GM19397 (cell line): ENCODE measurements around the gene LMO7.
"Not testable (repeated sequence)": the region's sequence is repeated elsewhere in the genome, so short reads cannot be mapped to it uniquely, and the experiment has no call there.

Source experiments
- ATAC-seq: cut with Tn5 transposase; IDR thresholded peaks from one replicate; pipeline ENCODE4 v1.9.1; 2021; ENCODE audit warnings: mild to moderate bottlenecking, moderate library complexity; ENCODE audit not compliant: unreplicated experiment

LMO7 gene

DNA sequence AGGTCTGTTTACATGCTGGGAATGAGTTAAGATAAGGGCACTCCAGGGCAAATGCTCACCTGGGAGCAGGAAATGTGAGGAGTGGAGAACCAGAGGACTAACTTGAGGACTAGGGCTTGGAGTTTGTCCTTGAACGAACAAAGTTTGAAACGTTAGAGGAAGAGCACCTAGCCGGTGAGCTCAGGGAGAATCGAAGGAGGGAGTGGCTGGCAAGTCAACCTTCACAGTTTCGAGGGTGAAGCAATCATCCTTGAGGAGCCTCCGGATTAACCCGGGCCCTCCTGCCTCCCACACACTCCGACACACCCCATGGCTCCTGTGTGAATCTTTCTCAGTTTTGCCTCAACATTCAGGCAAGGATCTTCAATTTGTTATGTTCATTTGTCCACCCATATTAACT is 58.6 kb downstream of the LMO7 start:
- no peak for ATAC-seq

DNA sequence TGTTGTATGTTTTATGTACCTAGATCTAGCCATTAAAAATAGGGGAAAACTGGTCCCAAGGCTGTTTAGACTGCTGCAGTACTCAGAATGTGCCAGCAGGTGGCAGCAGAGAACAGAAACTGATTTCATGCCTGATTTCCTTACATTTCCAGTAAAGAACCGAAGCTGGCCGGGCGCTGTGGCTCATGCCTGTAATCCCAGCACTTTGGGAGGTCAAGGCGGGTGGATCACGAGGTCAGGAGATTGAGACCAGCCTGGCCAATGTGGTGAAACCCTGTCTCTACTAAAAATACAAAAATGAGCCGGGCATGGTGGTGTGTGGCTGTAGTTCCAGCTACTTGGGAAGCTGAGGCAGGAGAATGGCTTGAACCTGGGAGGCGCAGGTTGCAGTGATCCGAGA is 59.8 kb downstream of the LMO7 start:
- not testable (repeated sequence) for ATAC-seq

DNA sequence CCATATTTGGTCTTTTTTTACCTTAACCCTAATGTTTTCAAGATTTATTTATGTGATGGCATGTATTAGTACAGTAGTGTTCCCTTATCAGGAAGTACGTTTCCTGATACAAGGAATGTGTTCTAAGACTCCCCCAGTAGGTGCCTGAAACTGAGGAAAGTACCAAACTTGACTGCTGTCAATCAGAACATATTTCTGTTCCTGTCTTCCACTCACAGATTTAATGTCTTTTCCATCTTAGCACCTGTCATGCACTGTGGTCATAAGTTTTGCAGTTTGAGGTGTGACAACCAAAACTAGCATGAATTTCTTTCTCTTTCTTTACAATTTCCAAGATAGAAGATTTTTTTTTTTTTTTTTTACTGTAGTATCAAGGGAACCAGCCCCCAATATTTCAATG is 62.9 kb downstream of the LMO7 start:
- ATAC-seq = no peak

DNA sequence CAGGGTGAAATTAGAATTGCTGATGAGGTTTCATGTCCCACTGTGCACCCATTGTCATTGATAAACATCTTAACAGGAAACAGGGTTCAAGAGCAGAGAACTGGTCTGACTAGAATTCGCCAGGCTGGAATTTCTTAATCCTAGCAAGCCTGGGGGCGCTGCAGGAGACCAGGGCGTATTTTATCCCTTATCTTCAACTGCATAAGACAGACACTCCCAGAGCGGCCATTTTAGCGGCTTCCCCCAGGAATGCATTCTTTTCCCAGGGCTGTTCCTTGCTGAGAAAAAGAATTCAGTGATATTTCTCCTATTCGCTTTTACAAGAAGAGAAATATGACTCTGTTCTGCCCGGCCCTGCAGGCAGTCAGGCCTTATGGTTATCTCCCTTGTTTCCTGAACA is 63.6 kb downstream of the LMO7 start:
- ATAC-seq = not testable (repeated sequence)

DNA sequence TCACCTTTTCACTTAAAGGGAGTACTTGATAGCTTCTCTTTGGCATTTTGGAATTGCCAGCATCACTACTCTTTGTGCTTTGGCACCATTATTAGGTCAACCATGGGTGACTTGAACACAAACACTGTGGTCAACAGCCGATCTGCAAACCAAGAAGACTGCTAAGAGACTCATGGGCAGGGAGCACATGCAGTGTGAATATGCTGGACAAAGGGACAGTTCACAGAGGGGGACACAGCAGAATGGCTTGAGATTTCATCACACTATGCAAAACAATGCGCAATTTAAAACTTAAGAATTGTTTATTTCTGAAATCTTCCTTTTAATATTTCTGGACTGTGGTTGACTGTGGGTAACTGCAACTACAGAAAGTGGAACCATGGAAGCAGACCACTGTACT is 64.4 kb downstream of the LMO7 start:
- ATAC-seq = no peak

DNA sequence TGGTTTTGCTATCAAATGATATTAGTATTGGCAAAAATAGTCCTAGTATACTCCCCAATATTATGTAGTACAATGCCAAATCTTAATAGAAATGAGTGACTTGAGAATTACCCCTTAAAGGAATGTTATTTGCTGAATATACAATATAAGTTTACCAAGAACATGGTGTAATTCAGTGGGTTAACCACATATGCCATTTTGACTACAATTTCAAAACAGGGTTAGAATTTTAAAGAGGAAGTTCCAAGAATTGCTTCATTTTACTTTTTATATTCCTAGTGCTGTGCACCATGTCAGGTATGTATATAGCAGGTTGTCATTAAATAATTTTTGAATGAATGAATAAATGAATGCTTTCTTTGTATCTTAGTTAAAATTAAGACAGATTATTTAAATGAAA is 66.3 kb downstream of the LMO7 start:
- no peak for ATAC-seq

DNA sequence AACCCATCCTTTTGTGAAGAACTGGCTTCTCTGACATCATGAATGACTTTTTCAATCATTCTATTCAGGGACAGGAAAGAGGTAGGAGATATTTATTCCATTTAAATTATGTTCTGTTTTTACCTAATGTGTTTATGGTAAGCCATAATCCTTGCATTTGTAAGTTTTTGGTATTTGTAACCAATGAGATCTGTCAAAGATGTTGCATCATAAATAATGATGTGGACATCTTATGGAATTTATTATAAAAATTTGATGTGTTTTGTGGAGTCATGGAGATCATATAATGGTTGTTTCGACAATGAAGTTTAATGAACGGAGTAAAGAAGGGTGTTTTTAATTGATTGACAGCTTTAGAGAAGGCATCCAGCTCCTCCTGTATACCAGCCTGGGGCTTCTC is 67.6 kb downstream of the LMO7 start:
- no peak for ATAC-seq

DNA sequence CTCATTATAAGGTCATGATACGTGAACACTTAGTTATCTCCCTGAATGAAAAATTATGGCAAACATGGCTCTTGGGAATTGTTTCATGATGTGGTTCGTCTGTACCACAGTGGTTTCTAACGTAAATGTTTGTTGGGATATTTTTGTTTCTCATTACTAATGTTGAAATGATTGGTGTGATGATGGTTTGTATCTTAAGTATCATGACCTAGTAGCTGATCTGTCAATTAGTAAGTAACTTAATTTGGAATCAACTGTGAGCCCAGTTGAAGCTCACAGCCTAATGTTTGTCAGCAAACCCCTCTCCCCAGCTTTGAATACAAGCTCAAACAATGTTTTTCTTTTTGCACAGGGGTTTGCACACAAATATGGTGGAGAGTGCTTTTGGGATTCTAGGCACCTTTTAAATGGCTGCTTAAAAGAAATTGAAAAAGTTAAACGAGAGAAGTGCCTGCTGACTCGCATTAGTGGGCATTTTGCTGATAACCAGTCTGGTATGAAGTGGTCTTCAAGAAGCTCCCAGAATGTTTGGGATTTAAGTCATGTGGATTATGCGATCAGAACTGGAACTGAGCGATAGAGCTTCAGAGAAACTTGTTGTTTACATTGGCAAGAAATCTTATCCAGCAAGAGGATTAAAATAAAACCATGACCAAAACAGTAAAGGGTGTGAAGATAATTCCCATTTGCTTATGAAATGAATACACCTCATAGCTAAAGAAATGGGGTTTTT is 68.2 kb downstream of the LMO7 start:
- ATAC-seq = no peak

DNA sequence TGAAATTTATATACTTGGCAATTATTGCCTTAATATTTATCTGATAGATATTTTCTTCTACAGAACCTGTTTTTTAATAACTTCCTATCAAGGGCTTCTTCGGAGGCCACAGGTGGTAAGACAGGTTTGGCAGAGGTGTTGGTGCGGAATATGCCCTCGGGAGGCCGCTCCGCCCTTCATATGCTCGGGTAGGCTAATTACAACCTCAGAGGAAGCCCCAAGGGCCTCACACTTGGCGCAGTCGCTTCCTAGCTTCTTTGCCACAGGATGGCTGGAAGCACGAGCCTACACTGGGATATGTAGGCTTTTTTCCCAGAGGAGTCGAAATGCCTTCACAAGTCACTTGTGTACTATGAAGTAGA is 68.8 kb downstream of the LMO7 start:
- ATAC-seq = no peak

DNA sequence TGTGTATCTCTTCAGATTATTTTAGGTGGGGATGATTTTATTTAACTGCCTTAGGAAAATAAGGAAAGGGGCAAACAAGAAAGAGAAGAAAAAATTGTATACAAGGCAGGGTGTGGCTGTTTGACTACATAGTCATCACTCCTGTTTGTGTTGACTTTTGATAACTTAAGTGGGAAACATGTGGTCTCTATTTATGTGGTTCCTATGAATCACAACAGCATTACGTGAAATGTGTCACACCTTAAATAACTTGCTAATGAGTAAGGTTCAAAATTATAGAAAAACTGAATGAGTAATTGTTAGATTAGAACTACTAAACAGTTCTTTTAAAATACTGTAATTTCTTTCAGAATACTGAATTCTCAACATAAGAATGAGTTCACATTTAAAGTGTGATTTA is 69.3 kb downstream of the LMO7 start:
- no peak for ATAC-seq

DNA sequence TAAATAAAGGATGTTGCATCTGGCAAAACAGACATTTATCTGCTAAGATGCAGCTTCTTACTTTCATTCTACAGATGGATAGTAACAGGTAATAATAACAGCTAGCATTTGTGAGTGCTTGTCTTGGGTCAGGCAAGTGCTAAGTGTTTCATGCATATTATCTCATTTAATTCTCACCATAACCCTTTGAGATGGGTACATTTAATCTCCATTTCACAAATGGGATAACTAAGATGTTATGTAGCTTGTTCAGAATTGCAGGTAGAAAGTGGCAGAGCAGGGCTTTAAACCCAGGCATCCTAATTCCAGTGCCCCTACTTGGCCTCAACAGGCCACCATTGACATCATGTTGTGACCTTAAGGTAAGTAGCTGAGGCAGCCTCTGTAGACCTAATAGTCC is 69.8 kb downstream of the LMO7 start:
- ATAC-seq = no peak

DNA sequence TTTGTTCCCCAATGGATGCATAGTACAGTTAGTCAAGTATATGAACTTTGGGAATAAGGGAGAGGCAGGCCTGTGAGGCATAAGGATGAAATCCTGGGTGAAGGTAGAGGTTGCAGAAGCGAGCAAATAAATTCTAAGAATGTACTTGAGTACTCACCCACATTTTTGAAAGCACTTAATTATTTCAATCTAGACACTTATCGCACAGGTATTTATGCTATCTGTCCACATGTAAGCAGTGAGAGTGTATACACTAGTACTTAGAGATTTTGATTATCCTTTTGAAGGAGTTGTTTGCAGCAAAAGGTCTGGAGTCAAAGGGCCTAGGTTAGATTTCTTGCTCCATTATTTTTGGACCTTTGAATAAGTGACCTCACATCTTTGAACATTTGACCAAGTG is 77.7 kb downstream of the LMO7 start:
- ATAC-seq = no peak

DNA sequence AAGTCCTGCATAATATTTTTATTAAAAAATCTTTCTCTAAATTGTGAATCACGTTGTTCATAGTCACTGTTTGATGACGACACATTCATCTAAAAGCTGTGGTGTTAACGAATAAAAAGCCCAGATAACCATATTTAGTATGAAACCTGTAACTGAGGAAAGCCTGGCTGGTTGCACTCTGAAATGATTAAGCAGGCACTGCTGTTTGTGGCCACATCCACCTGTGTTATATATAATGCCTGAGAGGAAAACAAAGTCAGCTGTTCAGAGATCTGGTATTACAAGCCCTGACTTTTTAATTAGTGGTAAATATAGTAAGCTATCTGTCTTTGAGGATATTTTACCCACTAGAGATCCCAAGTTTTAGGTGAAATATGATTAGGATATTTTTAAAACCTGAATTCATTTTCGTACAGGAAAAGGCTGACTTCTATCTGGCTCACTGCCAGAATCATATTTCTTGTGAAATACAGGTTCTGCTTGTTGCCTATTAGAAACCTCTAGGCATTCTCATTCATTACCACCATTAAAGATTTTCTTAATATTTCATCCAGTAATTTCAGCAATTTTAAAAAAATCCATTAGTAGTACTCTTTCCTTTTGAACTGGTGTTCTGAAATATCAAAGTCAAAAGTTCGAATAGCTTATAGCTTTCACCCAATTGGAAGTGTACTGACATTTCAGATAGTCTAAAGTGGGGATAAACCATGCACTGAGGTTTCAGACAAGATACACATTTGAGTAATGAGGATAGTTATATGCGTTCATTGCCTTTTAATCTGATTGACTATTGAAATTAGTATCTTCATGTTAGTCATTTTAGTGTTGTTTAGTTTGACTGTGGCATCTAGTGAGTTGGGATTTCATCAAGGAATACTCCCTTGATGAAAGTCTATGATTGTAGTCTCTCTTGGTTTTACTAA is 79.7 kb downstream of the LMO7 start:
- ATAC-seq = peak; percentile 91

DNA sequence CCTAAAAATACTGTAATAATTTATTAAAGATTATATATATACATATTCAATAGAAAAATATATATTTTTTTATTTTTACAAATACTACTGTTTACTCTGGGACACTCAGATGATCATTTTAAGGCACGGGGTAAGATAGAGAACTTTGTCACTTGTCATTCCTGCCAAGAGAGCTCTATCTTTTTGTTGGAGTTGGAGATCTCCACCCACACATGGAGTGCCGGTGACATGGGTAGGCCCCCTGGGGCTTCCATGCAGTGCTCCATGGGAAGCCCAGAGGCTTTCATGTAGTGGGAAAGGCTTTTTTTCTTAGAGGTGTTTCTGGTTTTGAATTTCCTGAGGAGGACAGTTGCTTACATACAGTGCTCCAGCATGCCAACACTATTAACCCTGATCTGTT is 81.4 kb downstream of the LMO7 start:
- no peak for ATAC-seq

DNA sequence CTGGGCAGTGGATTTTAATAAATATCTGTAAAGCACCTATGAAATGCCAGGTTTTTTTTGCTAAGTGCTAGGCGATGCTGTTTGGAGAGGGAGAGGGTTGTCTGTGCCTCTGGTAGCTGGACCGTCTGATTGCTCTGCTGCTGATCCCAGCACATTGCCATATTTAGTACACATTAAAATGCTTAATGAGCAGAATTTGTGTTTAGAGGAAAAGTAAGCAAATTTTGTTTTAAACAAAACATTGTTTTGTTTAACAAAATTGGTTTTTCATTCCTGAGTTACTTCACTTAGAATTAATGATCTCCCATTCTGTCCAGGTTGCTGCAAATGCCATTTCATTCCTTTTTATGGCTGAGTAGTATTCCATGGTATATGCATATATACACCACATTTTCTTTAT is 85.2 kb downstream of the LMO7 start:
- no peak for ATAC-seq

DNA sequence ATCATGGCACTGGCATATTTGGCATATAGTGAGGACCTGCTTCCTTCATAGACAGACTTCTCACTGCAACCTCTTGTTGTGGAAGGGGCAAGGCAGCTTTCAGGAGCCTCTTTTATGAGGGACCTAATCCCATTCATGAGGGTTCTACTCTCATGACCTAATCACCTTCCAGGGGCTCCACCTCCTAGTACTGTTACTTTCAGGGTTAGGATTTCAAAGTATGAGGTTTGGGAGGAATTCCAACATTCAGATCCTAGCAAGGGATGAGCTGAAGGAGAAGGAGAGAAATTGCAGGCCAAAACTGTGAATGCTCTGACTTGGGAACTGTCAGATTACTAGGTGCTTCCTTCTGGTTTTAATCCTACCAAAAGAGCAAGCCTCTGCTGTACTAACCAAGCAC is 87.8 kb downstream of the LMO7 start:
- no peak for ATAC-seq

DNA sequence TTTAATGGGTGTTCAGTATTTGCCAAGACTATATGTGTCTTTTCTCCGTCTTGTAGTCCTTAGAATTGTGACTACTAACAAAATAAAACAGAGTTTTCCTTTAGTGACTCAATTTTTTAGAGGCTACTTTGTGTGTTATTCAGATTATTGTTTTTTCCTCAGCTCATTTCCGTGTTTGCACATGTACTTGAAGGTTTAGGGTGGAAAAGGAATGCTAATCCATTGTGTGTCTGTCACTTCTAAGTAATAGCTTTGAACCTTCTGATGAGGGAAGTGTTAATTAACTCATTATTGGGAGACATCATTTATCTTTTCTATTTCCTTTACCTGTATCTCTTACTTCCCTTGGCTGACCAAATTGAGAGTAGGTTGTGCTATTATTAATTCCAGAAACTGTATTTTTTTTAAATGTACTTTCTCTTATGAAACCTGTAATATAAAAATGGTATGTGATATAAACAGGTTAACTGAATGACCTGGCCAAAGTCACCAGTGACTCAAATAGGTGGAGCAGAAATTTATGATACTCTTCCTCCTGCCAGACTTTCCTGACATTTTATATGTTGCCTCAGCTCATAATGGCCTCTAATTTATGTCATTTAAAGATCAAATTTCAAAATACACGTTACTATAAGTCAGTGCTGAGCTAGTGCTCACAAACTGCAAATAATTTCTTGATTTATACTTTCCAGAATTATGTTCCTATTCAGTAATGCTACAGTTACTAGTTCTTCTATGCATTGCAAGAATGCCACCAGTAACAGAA is 88.8 kb downstream of the LMO7 start:
- ATAC-seq = no peak

DNA sequence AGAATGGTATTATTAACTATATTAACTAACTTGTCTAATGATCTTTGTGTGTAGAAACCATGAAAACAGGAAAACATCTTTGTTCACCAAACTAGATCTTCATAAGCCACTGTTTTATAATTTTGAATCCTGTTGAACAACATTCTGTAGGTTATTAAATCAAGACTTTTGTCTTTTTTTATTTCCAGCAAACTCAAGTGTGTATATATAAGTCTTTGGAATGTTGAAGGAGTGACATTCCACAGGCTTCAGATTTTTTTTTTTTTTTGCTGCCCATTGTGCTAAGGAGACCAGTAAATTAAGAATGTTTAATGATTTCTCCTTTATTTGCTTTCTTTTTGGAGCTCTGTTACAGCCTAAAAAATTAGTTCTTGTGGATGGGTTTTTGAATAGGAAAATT is 89.6 kb downstream of the LMO7 start:
- ATAC-seq = no peak

DNA sequence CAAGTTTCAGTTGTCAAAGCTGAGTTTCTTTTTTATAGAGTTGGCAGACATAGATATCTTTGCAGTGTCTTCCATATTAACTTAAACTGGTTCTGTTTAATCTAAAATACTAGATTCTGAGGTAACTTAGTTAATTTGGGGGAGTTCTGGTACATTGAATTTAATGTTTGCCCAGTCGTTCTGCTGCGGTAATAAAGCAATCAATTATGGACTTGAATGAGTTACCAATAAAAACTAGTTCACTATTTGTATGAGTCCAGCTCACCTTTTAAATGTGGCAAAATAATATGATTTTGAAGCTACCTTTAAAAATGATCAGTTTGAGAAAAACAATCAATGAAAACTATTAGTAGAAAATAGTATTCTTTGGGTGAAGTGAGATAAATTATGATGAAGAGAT is 90.2 kb downstream of the LMO7 start:
- no peak for ATAC-seq

DNA sequence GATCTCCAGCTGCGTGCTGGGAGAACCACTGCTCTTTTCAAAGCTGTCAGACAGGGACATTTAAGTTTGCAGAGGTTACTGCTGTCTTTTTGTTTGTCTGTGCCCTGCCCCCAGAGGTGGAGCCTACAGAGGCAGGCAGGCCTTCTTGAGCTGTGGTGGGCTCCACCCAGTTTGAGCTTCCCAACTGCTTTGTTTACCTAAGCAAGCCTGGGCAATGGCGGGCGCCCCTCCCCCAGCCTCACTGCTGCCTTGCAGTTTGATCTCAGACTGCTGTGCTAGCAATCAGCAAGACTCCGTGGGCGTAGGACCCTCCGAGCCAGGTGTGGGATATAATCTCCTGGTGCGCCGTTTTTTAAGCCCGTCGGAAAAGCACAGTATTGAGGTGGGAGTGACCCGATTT is 97.0 kb downstream of the LMO7 start:
- not testable (repeated sequence) for ATAC-seq

DNA sequence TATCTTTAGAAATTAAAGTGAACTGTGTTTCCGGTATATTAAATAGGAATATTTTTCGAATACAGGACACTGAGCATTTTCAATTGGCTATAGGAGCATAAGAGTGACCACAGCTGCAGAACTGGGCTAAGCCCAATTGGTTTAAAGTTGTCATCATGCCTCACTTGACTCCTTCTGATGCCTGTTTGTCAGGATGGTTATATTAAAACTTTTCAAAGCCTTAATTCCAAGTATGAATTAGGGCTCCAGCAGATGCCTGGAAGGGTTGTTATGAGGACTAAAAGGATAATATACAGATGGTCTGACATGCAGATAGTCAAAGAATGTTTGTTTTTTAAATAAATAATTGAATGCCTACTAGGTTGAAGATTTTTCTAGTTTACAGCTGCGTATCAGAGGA is 100.0 kb downstream of the LMO7 start:
- ATAC-seq = no peak

DNA sequence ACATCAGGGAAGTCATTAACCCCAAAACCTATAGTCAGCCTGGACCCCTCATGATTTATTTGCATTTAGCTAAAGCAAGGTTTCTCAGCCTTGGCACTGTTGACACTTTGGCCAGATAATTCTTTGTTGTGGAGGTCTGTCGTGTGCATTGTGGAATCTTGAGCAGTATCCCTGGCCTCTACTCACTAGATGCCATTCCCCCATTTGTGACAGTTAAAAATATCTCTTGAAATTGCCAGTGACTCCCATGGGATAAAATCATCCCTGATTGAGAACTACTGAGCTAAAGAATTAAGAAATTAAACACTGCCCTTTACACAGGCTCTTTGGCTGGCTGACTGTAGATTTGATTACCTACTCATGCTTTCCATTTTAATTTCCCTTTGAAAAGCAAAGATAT is 102.7 kb downstream of the LMO7 start:
- ATAC-seq = no peak
